Fibroblast of lung (primary cell): ENCODE measurements around the gene RALBP1.

Experiments
- CTCF ChIP-seq, 2 donors: IDR thresholded peaks in 1 of 2; conservative IDR thresholded peaks in 1 of 2; 1 replicate in 1 of 2; 2 replicates in 1 of 2; pipeline ENCODE4 v1.5.1; 2011 to 2012; ENCODE audit warnings: low read length in 2 of 2, control low read depth in 1 of 2, inconsistent platforms in 1 of 2, low read depth in 1 of 2, mild to moderate bottlenecking in 1 of 2
- EZH2 ChIP-seq: IDR thresholded peaks from 2 replicates; pipeline ENCODE4 v1.5.1; 2012; ENCODE audit warnings: low read length, control low read depth, mild to moderate bottlenecking; ENCODE audit errors: missing control alignments

DNA sequence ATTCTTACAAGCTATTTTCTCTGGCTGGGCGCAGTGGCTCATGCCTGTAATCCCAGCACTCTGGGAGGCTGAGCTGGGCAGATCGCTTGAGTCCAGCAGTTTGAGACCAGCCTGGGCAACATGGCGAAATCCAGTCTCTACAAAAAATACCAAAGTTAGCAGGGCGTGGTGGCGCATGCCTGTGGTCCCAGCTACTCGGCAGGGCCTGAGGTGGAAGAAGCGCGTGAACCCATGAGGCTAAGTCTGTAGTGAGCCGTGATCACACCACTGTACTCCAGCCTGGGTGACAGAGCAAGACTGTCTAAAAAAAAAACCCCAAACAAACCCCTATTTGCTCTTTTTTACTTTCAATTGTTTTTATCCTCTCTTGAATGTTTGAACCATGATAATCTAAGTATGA, 102.0 kb downstream of the RALBP1 start:
- TF ChIP-seq CTCF (conservative IDR thresholded peaks at IDR 0.05 in 1 of 2, IDR thresholded peaks at IDR 0.05 in 1 of 2; ENCODE audit: low read depth in 1 of 2, low read length in 2 of 2) (no peak), EZH2 (no peak)
